ENCODE data around the gene ENOSF1.
"Not testable (repeated sequence)": the region's sequence is repeated elsewhere in the genome, so short reads cannot be mapped to it uniquely, and the experiment has no call there.

Gene ENOSF1

DNA sequence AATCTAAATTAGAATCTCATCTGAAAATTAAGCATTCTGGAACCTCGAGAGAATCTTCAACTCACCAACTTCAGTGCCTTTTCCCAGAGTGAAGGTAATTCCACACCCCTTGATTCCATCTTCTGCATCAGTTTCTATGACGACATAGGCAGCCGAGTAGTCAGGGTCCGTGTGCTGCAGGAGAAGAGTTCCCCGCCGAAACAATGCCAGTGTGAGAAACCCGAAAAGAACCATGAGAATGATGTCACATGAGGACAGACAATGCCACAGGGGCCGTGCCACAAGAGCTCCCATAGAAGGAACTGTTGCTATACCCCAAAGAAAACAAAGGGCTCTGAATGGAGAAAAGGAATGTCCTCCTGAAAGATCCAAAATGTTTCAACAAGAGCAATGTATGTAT is 6.0 kb downstream of the ENOSF1 start:
- DNase-seq: peak; percentile 37

GRCh38 chr18:703213-703967 is 9.0 kb downstream of the ENOSF1 start:
- no peak for DNase-seq

- no peak for DNase-seq
These were observed 14.6 kb downstream of the ENOSF1 start for GRCh38 chr18:697800-698199.

DNA sequence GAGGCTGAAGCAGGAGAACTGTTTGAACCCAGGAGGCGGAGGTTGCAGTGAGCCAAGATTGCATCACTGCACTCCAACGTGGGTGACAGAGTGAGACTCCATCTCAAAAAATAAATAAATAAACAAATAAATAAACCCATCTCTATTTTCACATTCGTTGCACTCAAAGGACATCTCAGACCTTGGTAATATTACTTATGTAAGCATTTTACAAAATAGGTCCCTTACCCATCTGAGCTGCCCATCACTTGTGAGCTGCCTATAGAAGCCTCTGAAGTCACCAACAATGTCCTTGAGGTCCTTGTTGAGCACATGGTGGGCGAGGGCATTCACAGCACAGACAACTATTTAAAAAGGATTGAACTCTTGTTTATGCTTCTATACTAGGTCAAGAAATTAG is 15.4 kb downstream of the ENOSF1 start:
- DNase-seq: no peak

DNA sequence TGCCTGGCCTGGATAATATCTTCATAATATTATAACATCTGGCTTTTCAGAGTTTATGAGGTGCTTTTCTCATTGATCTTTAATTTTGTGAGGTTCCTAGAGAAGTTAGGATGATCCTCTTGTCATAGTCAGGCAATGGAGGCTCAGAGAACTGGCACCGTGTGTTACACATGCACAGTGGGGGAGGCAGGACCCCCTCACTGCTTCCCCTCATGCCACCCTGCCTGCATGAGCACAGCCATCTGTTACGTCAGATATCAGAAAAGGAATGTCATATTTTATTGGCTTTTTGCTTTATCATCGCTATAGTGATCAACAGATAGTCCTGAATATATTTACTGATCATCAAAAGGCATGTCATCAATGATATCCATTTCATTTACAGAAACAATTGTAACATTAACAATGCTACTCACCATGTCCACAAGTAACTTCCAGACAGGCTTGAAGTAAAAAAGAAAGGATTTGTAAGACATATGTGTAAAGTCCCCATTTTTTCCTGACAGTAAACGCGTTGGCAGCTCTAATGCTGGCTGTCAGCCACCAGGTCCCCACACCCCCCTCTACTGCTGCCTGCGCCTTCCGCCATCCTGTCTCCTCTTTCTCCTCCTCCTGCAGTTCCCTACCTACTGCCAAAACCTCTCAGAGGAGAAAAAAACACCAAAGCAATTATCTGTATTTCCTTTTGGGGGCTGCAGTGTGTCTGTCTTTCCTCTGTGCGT is 18.8 kb downstream of the ENOSF1 start:
- DNase-seq: no peak

- DNase-seq: no peak
These were observed 19.6 kb downstream of the ENOSF1 start for GRCh38 chr18:692824-693223.

GRCh38 chr18:688323-688722 is 24.1 kb downstream of the ENOSF1 start:
- DNase-seq: no peak

- DNase-seq: no peak
These were observed 25.9 kb downstream of the ENOSF1 start for GRCh38 chr18:686339-687111.

GRCh38 chr18:685438-685837 is 27.0 kb downstream of the ENOSF1 start:
- no peak for DNase-seq

- no peak for DNase-seq
These were observed 28.9 kb downstream of the ENOSF1 start for GRCh38 chr18:683531-683930.

DNA sequence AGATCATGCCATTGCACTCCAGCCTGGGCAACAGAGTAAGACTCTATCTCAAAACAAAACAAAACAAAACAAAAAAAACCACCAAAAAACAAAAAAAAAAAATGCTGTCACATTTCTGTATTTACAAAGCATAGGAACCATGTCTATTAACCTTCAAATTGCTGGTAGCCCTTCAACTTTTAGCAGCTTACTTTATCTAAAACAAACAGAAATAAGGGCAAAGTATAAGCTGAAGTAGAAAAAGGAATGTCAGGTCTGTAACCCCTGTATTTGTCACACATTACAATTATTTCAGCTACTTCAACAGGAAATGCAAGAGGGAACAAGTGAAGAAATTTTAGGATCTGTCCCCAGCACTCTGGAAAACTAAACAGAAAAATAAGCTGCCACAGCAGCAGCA is 29.6 kb downstream of the ENOSF1 start:
- DNase-seq: no peak

GRCh38 chr18:682416-682815 is 30.0 kb downstream of the ENOSF1 start:
- DNase-seq: not testable (repeated sequence)

DNA sequence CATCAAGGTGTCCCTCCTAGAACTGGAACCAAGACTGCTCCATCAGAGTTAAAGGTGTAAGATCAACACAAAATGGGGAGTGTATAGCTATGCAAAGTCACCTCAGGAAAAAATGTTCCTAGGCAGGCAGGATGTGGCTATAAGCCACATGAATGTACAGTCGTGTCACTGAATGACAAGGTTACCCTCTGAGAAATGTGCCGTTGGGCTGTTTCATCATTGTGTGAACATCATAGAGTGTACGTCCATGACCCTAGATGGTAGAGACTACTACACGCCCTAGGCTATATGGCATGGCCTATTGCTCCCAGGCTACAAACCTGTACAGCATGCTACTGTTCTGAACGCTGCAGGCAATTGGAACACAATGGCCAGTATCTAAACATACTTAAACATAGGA is 30.4 kb downstream of the ENOSF1 start:
- DNase-seq: no peak

- no peak for DNase-seq
These were observed 32.0 kb downstream of the ENOSF1 start for GRCh38 chr18:680392-680791.

DNA sequence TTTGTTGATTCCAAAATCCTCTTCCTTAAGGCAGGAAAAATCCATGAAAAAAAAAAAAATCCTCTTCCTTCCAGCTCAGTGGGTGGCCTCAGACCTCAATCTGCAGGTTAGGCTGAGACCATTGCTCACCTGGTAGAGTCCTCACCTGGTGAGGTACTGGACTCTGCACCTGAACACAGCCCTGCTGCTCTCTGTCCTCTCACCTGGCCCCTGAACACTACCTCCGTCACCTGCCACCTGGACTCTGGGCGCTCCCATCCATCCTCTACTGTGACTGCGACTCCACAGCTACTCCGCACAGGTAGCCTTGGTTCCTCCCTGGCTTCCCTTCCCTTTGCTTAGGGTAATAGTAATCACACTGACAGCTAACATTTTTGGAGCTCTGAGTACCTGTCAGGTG is 32.9 kb downstream of the ENOSF1 start:
- DNase-seq: no peak

- no peak for DNase-seq
These were observed 33.8 kb downstream of the ENOSF1 start for GRCh38 chr18:678482-679182.

DNA sequence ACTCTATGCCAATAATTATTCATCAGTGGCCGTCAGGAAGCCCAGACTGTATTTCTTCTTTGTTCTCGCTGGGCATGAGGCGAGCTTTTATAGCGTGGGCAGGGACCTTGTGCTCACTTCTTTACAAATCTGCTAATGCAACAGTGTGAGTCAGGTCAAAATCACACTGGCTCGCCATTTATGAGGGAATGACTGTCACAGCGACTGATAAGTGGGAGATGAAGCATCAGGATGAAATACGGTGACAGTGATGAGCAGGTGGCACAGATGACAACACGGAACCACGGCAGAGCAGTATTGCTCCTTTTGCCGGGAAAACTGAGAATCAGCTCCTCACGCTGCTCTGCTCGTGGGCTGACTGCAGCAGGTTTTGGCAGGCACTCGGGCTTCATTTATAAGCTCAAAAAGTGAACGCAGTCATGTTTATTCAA is 34.5 kb downstream of the ENOSF1 start:
- no peak for DNase-seq

DNA sequence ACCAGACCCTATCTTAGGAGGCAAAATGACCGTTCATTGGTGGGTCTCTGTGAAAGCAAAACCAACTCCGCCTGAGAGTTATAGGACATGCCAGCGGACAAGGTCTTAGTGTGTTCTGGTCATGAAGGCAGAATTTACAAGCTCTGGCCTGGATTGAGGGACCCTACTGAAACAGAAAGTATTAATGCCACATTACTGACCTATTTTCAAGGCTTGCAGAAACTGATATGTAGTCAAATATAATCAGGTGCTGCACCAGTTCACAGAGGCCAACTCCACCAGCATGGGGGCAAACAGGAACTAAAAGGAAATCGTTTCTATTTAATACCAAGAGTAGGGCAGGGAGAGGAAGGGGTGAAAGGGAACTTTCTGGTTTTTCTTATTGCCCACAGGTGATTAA is 35.3 kb downstream of the ENOSF1 start:
- no peak for DNase-seq

GRCh38 chr18:676736-677135 is 35.7 kb downstream of the ENOSF1 start:
- DNase-seq: no peak

GRCh38 chr18:676069-676468 is 36.4 kb downstream of the ENOSF1 start:
- DNase-seq: no peak

DNA sequence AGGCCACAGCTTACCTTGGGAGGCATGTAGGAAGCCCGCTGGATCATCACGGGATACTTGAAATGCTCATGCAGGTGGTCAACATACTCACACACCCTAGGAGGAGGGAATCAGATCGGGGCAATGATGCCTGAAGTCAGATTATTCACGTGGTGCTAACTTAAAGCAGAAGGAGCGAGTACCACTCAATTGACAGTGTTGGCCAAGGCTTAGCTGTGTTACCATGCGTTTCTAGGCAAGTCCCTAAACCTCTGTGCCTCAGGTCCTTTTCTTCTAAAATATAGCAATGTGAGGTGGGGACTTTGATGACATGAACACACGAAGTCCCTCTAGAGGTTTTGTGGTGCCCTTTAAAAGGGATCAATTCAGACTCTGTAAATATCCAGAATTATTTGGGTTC is 37.1 kb downstream of the ENOSF1 start:
- no peak for DNase-seq

GRCh38 chr18:673769-674168 is 38.7 kb downstream of the ENOSF1 start:
- no peak for DNase-seq

DNA sequence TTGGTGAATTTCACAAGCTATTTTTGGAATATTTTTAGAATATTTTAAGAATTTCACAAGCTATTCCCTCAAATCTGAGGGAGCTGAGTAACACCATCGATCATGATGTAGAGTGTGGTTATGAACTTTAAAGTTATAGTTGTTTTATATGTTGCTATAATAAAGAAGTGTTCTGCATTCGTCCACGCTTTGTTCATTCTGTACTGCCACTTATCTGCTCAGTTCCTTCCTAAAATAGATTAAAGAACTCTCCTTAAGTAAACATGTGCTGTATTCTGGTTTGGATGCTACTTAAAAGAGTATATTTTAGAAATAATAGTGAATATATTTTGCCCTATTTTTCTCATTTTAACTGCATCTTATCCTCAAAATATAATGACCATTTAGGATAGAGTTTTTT is 39.1 kb downstream of the ENOSF1 start:
- no peak for DNase-seq
